Lung (tissue), 16 donors: ENCODE data around the gene ABHD10. TPM values are rescaled to one million over a fixed set of nuclear protein-coding genes. Genes with fewer than 3 reads are reported as not detected.
A peak's percentile ranks its signal among the peaks of the same experiment; 100 is the strongest.

ENCODE experiments used
- ATAC-seq: fragments of 200-7000 bp; cut with Tn5 transposase; one replicate; pipeline ENCODE4 v1.9.1; 2020; ENCODE audit warnings: moderate number of reproducible peaks; ENCODE audit not compliant: insufficient read depth, low FRiP score
- DNase-seq, 3 donors: peaks; one replicate each; pipeline ENCODE4 v3.0.0-alpha.2; 2013 to 2017
- H3K27ac ChIP-seq, 2 donors: one replicate each; pipeline ENCODE4 v1.5.1; 2013; ENCODE audit warnings: mild to moderate bottlenecking in 2 of 2, moderate library complexity in 2 of 2, control low read depth in 1 of 2, inconsistent platforms in 1 of 2, low read depth in 1 of 2, low read length in 1 of 2
- H3K27me3 ChIP-seq, 3 donors: one replicate each; pipeline ENCODE4 v1.5.1; 2013; ENCODE audit warnings: low read length in 2 of 3; ENCODE audit not compliant: control insufficient read depth in 3 of 3, insufficient read depth in 3 of 3
- H3K36me3 ChIP-seq, 4 donors: one replicate each; pipeline ENCODE4 v1.5.1; 2013; ENCODE audit warnings: low read length in 4 of 4, mild to moderate bottlenecking in 1 of 4, moderate library complexity in 1 of 4; ENCODE audit not compliant: control insufficient read depth in 4 of 4, insufficient read depth in 4 of 4
- H3K4me1 ChIP-seq, 5 donors: one replicate each; pipeline ENCODE4 v1.5.1; 2013; ENCODE audit warnings: low read length in 5 of 5, mild to moderate bottlenecking in 2 of 5, moderate library complexity in 1 of 5; ENCODE audit not compliant: control insufficient read depth in 5 of 5, insufficient read depth in 5 of 5
- H3K4me3 ChIP-seq: one replicate; pipeline ENCODE4 v1.5.1; 2013; ENCODE audit warnings: mild to moderate bottlenecking, control low read depth, moderate library complexity
- H3K9ac ChIP-seq, 2 donors: one replicate each; pipeline ENCODE4 v1.5.1; 2013; ENCODE audit warnings: low read length in 2 of 2, control low read depth in 1 of 2; ENCODE audit not compliant: insufficient read depth in 1 of 2
- H3K9me3 ChIP-seq, 4 donors: one replicate each; pipeline ENCODE4 v1.5.1; 2013; ENCODE audit warnings: low read length in 3 of 4, mild to moderate bottlenecking in 1 of 4, moderate library complexity in 1 of 4; ENCODE audit not compliant: control insufficient read depth in 4 of 4, insufficient read depth in 3 of 4
- CTCF ChIP-seq: IDR thresholded peaks from 2 replicates; pipeline ENCODE4 v1.5.1; 2012; ENCODE audit warnings: mild to moderate bottlenecking; ENCODE audit errors: control extremely low read depth, extremely low read depth
- WGBS, 2 donors: extraction: QIAGEN DNeasy Blood & Tissue Kit; methylation state at CpG; one replicate each; pipeline ENCODE4 v1.1.7; 2013; 5-methylcytosine and 5-hydroxymethylcytosine counted together
- long read RNA-seq, 5 donors: transcript quantifications; one replicate each; lab custom pipeline, GENCODE V29; 2026
- polyA plus RNA-seq, 2 donors: library from polyadenylated mRNA; stranded (reverse); fragments of 200-250 nt; gene quantifications; one replicate each; pipeline ENCODE4 v1.2.1, GENCODE V29; 2013
- total RNA-seq, 2 donors: library from RNA; depleted of rRNA in 1 of 2; stranded (reverse); fragments of >200 nt in 1 of 2; gene quantifications; one replicate each; pipeline ENCODE4 v1.2.1, GENCODE V29; 2014 to 2021
- donor health status: control.
- donor health status: control.
- donor health status: Bipolar disorder and iron deficiency.
- donor health status: healthy.
- donor health status: DM: yes; HTN: yes; CAD: no.

Gene ABHD10
- total RNA-seq (10 to 100 TPM; 24.4 to 52.1 TPM), polyA plus RNA-seq (10 to 100 TPM; 10.6 to 21.6 TPM)
- long read RNA-seq, donor 1, transcript ABHD10-201 (5 exons, 2,590 nt): major isoform, 14 of 16 reads
- long read RNA-seq, donor 1, partial matches to known transcripts: 0 of 16 reads
- long read RNA-seq, donor 1, other reads (novel, unspliced or antisense): 0 of 16 reads
- long read RNA-seq, donor 2, partial matches to known transcripts: 0 of 1 reads
- long read RNA-seq, donor 2, other reads (novel, unspliced or antisense): 0 of 1 reads
- long read RNA-seq, donor 3, transcript ABHD10-201 (5 exons, 2,590 nt): major isoform, 9 of 13 reads
- long read RNA-seq, donor 3, partial matches to known transcripts: 0 of 13 reads
- long read RNA-seq, donor 3, other reads (novel, unspliced or antisense): 0 of 13 reads
- long read RNA-seq, donor 4, transcript ABHD10-201 (5 exons, 2,590 nt): major isoform, 5 of 7 reads
- long read RNA-seq, donor 4, partial matches to known transcripts: 0 of 7 reads
- long read RNA-seq, donor 4, other reads (novel, unspliced or antisense): 0 of 7 reads
- long read RNA-seq, donor 5, transcript ABHD10-201 (5 exons, 2,590 nt): major isoform, 16 of 22 reads
- long read RNA-seq, donor 5, partial matches to known transcripts: 0 of 22 reads
- long read RNA-seq, donor 5, other reads (novel, unspliced or antisense): 0 of 22 reads

DNA sequence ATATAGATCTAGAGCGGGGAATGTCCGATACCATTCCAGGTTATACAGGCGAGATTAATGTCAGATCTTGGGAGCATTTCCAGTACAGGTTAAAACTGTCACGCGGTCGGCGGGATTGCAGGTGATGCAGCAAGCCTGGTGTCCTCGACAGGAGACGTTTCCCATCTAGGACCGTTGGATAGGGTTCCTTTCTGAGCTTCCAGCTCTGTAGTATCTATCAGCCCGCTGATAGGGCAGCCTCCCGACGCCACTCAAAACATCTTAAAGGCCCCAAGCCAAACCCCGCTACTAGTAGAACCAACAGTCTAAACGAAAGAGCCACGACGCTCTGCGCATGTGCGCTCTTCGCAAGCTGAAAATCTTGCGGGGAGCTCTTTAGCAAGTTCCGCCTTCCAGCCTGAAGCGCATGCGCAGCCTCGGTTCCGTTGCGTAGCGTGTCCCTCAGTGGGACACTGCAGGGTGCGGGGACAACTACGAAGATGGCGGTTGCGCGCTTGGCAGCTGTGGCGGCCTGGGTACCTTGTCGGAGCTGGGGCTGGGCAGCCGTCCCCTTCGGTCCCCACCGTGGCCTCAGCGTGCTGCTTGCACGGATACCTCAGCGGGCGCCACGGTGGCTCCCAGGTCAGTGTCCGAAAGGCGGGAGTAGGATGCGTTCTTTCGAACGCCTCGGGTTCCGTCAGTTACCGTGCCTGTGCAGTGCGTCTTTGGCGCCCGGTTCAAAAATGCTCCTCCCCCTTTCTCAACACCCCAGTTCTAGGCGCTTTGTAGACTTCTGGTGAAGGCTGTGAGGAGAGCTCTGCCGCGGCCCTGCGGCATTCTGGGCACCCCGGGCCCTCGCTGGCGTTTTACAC lies at the start of gene ABHD10:
TSS of gene ABHD10 (plus strand) at position 444 of the 851 bp plus-strand sequence. CDS start at position 480, 36 bp downstream.
- WGBS, 2 donors: 4 to 5% methylated on average over 61 of the region's 61 CpGs
- Histone ChIP-seq H3K36me3 (peaks cover 0 to 13% (median 4%) of the 10 kb centered on the region in 4 donors), H3K9me3 (no peaks in the 10 kb centered on the region), H3K4me1 (peaks cover 0 to 30% (median 5%) of the 10 kb centered on the region in 5 donors), H3K27ac (peak within 1 kb of the TSS; percentile 88 to 96), H3K9ac (peak within 1 kb of the TSS; percentile 85 to 97), H3K27me3 (no peaks in the 10 kb centered on the region), H3K4me3 (peak within 1 kb of the TSS; percentile 90)
- TF ChIP-seq CTCF: no peak
- DNase-seq (peak; percentile 97 to 100 (median 99)), ATAC-seq (peak; percentile 95)

DNA sequence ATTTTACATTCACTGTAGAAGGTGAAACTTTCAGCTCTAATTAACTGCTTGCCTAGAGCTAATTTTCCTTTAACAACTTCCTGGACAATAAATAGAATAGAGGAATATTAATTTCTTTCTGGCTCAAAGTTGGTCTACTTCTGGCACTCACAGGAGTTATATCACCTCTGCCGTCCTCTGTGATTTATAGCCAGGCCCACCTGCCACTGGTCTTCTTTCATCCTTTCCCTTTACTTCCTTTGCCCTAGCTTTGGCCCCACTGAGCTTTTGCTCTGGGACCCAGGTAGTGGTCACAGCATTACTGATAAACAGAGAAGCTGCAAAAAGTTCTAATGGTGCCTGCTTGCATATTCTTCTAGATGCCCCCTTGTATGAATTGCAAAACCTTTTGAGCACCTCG lies 49.3 kb upstream of the ABHD10 start:
- 83 to 89% methylated on average over 2 of the region's 2 CpGs for WGBS, 2 donors
- H3K27me3 ChIP-seq: no peaks in the 10 kb centered on the region
- no peak overlapping the region for H3K27ac ChIP-seq
- TF ChIP-seq CTCF: no peak
- no peak overlapping the region for H3K4me3 ChIP-seq
- peaks cover 0 to 20% (median 0%) of the 10 kb centered on the region in 5 donors for H3K4me1 ChIP-seq
- ATAC-seq (no peak), DNase-seq (no peak)
- no peaks in the 10 kb centered on the region for H3K9me3 ChIP-seq
- H3K9ac ChIP-seq: no peak overlapping the region
- H3K36me3 ChIP-seq: peaks cover 0 to 8% (median 4%) of the 10 kb centered on the region in 4 donors

DNA sequence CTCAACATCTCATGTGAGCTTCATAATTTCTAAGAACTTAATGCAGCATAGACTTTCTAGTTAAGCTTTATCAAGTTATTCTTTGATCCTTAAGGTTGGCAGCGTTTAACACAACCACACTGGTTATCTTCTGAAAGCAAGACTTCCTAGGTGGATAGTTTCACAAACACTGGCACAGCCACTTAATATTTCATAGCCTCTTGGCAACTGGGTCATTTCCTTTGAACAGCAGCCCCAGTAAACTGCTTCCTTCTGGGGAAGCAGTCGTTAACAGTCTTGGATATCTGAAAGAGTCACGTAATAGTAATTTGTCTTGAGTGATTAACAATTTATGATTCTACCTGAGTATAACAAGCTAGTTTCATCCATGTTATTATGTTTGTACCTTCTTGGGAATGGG lies 45.9 kb upstream of the ABHD10 start:
- no peak overlapping the region for H3K4me3 ChIP-seq
- peaks cover 0 to 9% (median 5%) of the 10 kb centered on the region in 4 donors for H3K36me3 ChIP-seq
- DNase-seq: no peak
- peaks cover 0 to 22% (median 4%) of the 10 kb centered on the region in 5 donors for H3K4me1 ChIP-seq
- no peaks in the 10 kb centered on the region for H3K27me3 ChIP-seq
- ATAC-seq: no peak
- no peak for TF ChIP-seq CTCF
- WGBS, 2 donors: 22 to 30% methylated on average over 3 of the region's 3 CpGs
- H3K9ac ChIP-seq: no peak overlapping the region
- H3K27ac ChIP-seq: no peak overlapping the region
- H3K9me3 ChIP-seq: no peaks in the 10 kb centered on the region
